Keratinocyte (primary cell): Measurements from ENCODE around the gene SSNA1. TPM values are rescaled to one million over a fixed set of nuclear protein-coding genes. Genes with fewer than 3 reads are reported as not detected.

ENCODE experiments used
- DNase-seq: peaks from one replicate; pipeline ENCODE4 v3.0.0-alpha.2; 2011; ENCODE audit warnings: low read depth, missing footprints, low spot score
- FAIRE-seq: peaks from 2 replicates; lab custom pipeline; 2011; peaks lifted over from hg19 to GRCh38; lab: Jason Lieb, UNC
- H2AFZ ChIP-seq: 2 replicates; pipeline ENCODE4 v1.6.0; 2012; ENCODE audit warnings: low read length, control low read depth, inconsistent platforms; ENCODE audit not compliant: control insufficient read depth
- H3K27ac ChIP-seq: 2 replicates; pipeline ENCODE4 v1.5.1; 2011; ENCODE audit warnings: low read length; ENCODE audit not compliant: control insufficient read depth, insufficient read depth
- H3K27me3 ChIP-seq: 3 replicates; pipeline ENCODE4 v1.6.0; 2011; ENCODE audit warnings: low read length; ENCODE audit not compliant: control insufficient read depth, insufficient read depth; ENCODE audit errors: extremely low read depth
- H3K36me3 ChIP-seq, 2 experiments: 2 replicates in 1 of 2; 3 replicates in 1 of 2; pipeline ENCODE4 v1.5.1; 2011; ENCODE audit warnings: low read length in 2 of 2, mild to moderate bottlenecking in 1 of 2; ENCODE audit not compliant: control insufficient read depth in 2 of 2, insufficient read depth in 2 of 2; ENCODE audit errors: extremely low read depth in 1 of 2
- H3K4me1 ChIP-seq: 3 replicates; pipeline ENCODE4 v1.5.1; 2011; ENCODE audit warnings: low read length; ENCODE audit not compliant: control insufficient read depth, insufficient read depth; ENCODE audit errors: extremely low read depth
- H3K4me2 ChIP-seq: 3 replicates; pipeline ENCODE4 v1.6.0; 2011; ENCODE audit warnings: low read depth, low read length; ENCODE audit not compliant: control insufficient read depth, insufficient read depth; ENCODE audit errors: extremely low read depth
- H3K4me3 ChIP-seq, 3 experiments: fragments of 200-600 bp in 1 of 3; sonication (generic) in 1 of 3; 2 replicates in 2 of 3; 3 replicates in 1 of 3; pipeline ENCODE4 v1.5.1; 2011 to 2016; ENCODE audit warnings: low read length in 3 of 3, mild to moderate bottlenecking in 3 of 3, control low read depth in 2 of 3, inconsistent platforms in 1 of 3, low read depth in 1 of 3, mixed read lengths in 1 of 3, mixed run types in 1 of 3, moderate library complexity in 1 of 3; ENCODE audit not compliant: control insufficient read depth in 2 of 3, insufficient read depth in 2 of 3; ENCODE audit errors: extremely low read depth in 1 of 3
- H3K79me2 ChIP-seq: 2 replicates; pipeline ENCODE4 v1.6.0; 2012; ENCODE audit warnings: low read length; ENCODE audit not compliant: control insufficient read depth, insufficient read depth
- H3K9ac ChIP-seq: 3 replicates; pipeline ENCODE4 v1.6.0; 2011; ENCODE audit warnings: low read length; ENCODE audit not compliant: control insufficient read depth, insufficient read depth; ENCODE audit errors: extremely low read depth
- H3K9me1 ChIP-seq: 3 replicates; pipeline ENCODE4 v1.6.0; 2011; ENCODE audit warnings: low read length; ENCODE audit not compliant: control insufficient read depth, insufficient read depth; ENCODE audit errors: extremely low read depth
- H3K9me3 ChIP-seq: 2 replicates; pipeline ENCODE4 v1.5.1; 2012; ENCODE audit warnings: low read depth, low read length; ENCODE audit not compliant: control insufficient read depth
- H4K20me1 ChIP-seq: 3 replicates; pipeline ENCODE4 v1.6.0; 2011; ENCODE audit warnings: low read length; ENCODE audit not compliant: control insufficient read depth, insufficient read depth; ENCODE audit errors: extremely low read depth
- CTCF ChIP-seq, 3 experiments: IDR thresholded peaks in 1 of 3; conservative IDR thresholded peaks in 1 of 3; optimal IDR thresholded peaks in 1 of 3; 2 replicates in 2 of 3; 3 replicates in 1 of 3; pipeline versions ENCODE3 to v1.5.1; 2011; ENCODE audit warnings: low read length in 3 of 3, mild to moderate bottlenecking in 3 of 3, moderate library complexity in 2 of 3, control low read depth in 1 of 3, inconsistent platforms in 1 of 3; ENCODE audit not compliant: insufficient read depth in 2 of 3; ENCODE audit errors: extremely low read depth in 1 of 3
- EZH2 ChIP-seq: IDR thresholded peaks from one replicate; pipeline ENCODE4 v1.6.1; 2012; ENCODE audit warnings: inconsistent platforms, mild to moderate bottlenecking, low read length, moderate library complexity
- dilution Hi-C: fragments of 300-500 bp; cut with MboI; formaldehyde crosslinking; loops from one replicate; pipeline ENCODE4 v1.7.0; 2020; ENCODE audit warnings: low sequenced_read_pairs; ENCODE audit not compliant: extremely low pct_ligation_motif_present
- polyA plus RNA-seq, 5 experiments: library from polyadenylated mRNA; depleted of rRNA in 3 of 5; stranded (reverse) in 3 of 5; stranded (forward) in 1 of 5; unstranded in 1 of 5; fragments of >200 nt; gene quantifications; 1 replicate in 1 of 5; 2 replicates in 3 of 5; 3 replicates in 1 of 5; pipeline versions ENCODE4 v1.2.1 to v1.2.3, GENCODE V29; 2011 to 2012; ENCODE audit warnings: missing spikeins in 2 of 5, low read depth in 1 of 5, low replicate concordance in 1 of 5

The SSNA1 gene
- polyA plus RNA-seq, 1 donor (not counting 4 experiments of a cell fraction or from before 2014, with no cell fraction given), result 45.3 TPM

DNA sequence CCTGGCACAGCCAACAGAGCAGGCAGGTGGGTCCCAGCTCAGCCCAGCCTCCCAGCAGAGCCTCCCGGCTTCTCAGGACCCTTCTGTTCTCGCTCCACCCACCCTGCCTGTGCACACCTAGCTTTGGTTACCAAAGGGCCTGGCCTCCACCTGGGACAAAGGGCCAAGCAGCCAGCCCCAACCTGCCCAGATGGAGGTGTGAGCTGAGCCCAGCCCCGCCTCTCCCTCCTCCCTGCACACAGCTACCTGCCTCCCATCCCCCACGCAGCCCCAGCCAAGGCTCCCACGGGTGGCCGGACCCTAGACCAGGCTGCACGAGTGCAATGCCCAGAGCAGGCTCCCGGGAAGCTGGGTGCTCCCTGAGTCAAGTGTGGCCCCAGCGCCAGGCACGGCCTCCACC, 6.4 kb downstream of the SSNA1 start:
- Histone ChIP-seq H3K9ac (peak overlapping the region; percentile 28), H3K79me2 (peaks cover 12% of the 10 kb centered on the region), H3K36me3 (peaks cover 9 to 13% of the 10 kb centered on the region in 2 experiments), H2AFZ (no peak overlapping the region), H3K4me1 (peaks cover 33% of the 10 kb centered on the region), H3K9me3 (no peaks in the 10 kb centered on the region), H3K27me3 (peaks cover 3% of the 10 kb centered on the region), H3K9me1 (peaks cover 3% of the 10 kb centered on the region), H3K27ac (no peak overlapping the region), H3K4me2 (peak overlapping the region; percentile 74), H4K20me1 (peaks cover 7% of the 10 kb centered on the region), H3K4me3 (peak overlapping the region in 1 of 3 experiments; percentile 12)
- dilution Hi-C loops, result no loop called here
- DNase-seq (no peak), FAIRE-seq (no peak)
- no peak for TF ChIP-seq EZH2
- TF ChIP-seq CTCF (optimal IDR thresholded peaks at IDR 0.05 in 1 of 3, IDR thresholded peaks at IDR 0.05 in 1 of 3, conservative IDR thresholded peaks at IDR 0.05 in 1 of 3; ENCODE audit: extremely low read depth in 1 of 3, insufficient read depth in 2 of 3, low read length in 3 of 3), result no peak

- no peak overlapping the region for H3K4me3 ChIP-seq
- no peak for TF ChIP-seq EZH2
- TF ChIP-seq CTCF (optimal IDR thresholded peaks at IDR 0.05 in 1 of 3, IDR thresholded peaks at IDR 0.05 in 1 of 3, conservative IDR thresholded peaks at IDR 0.05 in 1 of 3; ENCODE audit: extremely low read depth in 1 of 3, insufficient read depth in 2 of 3, low read length in 3 of 3), result no peak
- peak overlapping the region; percentile 74 for H3K4me2 ChIP-seq
- peaks cover 7% of the 10 kb centered on the region for H4K20me1 ChIP-seq
- peaks cover 7 to 8% of the 10 kb centered on the region in 2 experiments for H3K36me3 ChIP-seq
- H3K9ac ChIP-seq, result no peak overlapping the region
- peaks cover 4% of the 10 kb centered on the region for H3K79me2 ChIP-seq
- DNase-seq (no peak), FAIRE-seq (no peak)
- no peaks in the 10 kb centered on the region for H3K9me3 ChIP-seq
- dilution Hi-C loops, result no loop called here
- H3K27me3 ChIP-seq, result peaks cover 3% of the 10 kb centered on the region
- H3K4me1 ChIP-seq, result peaks cover 31% of the 10 kb centered on the region
- H2AFZ ChIP-seq, result no peak overlapping the region
- H3K9me1 ChIP-seq, result peaks cover 3% of the 10 kb centered on the region
- H3K27ac ChIP-seq, result no peak overlapping the region
Observed at GRCh38 chr9:137195525-137196220, 7.2 kb downstream of the SSNA1 start.
